GM12892 (cell line): ENCODE results near the gene PCGF3.

Source experiments
- DNase-seq: peaks from one replicate; pipeline ENCODE4 v3.0.0; 2011; ENCODE audit not compliant: insufficient read length
- FAIRE-seq: peaks from 2 replicates; lab custom pipeline; 2011; peaks lifted over from hg19 to GRCh38; lab: Jason Lieb, UNC
- POLR2A ChIP-seq: IDR thresholded peaks from 2 replicates; pipeline ENCODE4 v1.6.1; 2011; ENCODE audit warnings: low read depth, low read length, control low read depth
- POLR2AphosphoS5 ChIP-seq: IDR thresholded peaks from 2 replicates; pipeline ENCODE4 v1.6.1; 2011; ENCODE audit warnings: low read depth, low read length, control low read depth
- TAF1 ChIP-seq: IDR thresholded peaks from 2 replicates; pipeline ENCODE4 v1.6.1; 2011; ENCODE audit warnings: low read depth, mild to moderate bottlenecking, control low read depth, low read length, borderline replicate concordance

PCGF3 gene

GRCh38 chr4:679629-680028 is 26.0 kb upstream of the PCGF3 start:
- DNase-seq (no peak), FAIRE-seq (no peak)
- TF ChIP-seq POLR2AphosphoS5: no peak
- TF ChIP-seq TAF1: no peak
- no peak for TF ChIP-seq POLR2A

GRCh38 chr4:680091-680490 is 25.5 kb upstream of the PCGF3 start:
- TF ChIP-seq POLR2A (no peak), TAF1 (no peak), POLR2AphosphoS5 (no peak)
- DNase-seq: no peak
- no peak for FAIRE-seq

DNA sequence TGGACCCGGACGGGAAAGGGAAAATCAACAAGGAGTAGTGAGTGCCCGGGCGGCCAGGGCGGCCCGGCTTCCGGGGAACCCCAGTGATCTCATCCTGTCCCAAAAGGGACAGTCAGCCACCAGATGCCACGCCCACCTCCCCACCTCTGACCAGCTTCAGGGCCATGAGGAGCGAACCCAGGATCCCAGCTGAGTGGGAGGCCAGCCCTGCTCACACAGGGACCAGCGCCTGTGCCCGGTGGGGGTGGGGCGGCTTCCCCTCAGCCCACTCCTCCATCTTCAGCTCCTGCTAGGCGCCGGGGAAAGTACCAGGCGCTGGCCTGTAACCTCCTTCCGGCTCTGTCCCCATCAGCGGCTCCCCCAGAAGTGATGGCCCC is 25.1 kb upstream of the PCGF3 start:
- TF ChIP-seq POLR2AphosphoS5 (no peak), TAF1 (no peak), POLR2A (no peak)
- DNase-seq (no peak), FAIRE-seq (no peak)

DNA sequence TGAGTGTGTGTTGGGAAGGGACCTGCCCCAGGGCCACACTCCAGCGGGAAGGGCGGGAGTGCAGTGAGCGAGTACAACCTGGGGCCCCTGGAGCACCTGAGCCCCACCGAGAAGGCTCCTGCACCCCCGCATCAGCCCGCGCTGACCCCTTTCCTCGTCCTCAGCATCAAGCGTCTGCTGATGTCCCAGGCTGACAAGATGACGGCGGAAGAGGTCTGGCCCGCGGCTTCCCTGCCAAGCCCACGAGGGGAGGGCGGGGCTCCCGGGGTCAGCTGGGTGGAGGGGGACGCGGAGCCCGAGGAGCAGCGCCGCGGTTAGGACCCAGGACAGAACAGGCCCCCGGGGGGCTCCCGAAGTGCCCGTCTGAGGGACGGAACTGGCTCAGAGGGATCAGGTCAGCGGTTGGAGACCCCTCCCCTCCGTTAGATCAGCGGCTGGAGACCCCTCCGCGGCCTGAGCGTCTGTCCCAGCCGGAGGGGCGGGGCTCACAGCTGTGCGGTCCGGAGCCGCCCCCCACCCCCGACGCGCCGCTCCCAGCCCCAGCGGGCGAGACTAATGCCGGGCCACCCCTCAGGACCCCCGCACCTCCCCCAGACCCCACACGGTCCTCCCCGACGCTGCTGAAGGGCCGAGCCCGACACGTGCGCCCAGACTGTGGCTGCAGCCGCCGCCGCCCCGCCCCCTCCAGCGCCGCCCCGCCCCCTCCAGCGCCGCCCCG is 24.5 kb upstream of the PCGF3 start:
- FAIRE-seq (no peak), DNase-seq (peak; percentile 78)
- no peak for TF ChIP-seq TAF1
- no peak for TF ChIP-seq POLR2A
- no peak for TF ChIP-seq POLR2AphosphoS5

- FAIRE-seq (no peak), DNase-seq (no peak)
- TF ChIP-seq POLR2AphosphoS5 (no peak), TAF1 (no peak), POLR2A (no peak)
Observed at GRCh38 chr4:681736-682451, 23.7 kb upstream of the PCGF3 start.

GRCh38 chr4:682490-683172 is 23.0 kb upstream of the PCGF3 start:
- FAIRE-seq: no peak
- no peak for DNase-seq
- TF ChIP-seq POLR2A: no peak
- no peak for TF ChIP-seq POLR2AphosphoS5
- no peak for TF ChIP-seq TAF1

GRCh38 chr4:683247-683897 is 22.3 kb upstream of the PCGF3 start:
- TF ChIP-seq TAF1 (no peak), POLR2A (no peak), POLR2AphosphoS5 (no peak)
- FAIRE-seq (no peak), DNase-seq (no peak)

DNA sequence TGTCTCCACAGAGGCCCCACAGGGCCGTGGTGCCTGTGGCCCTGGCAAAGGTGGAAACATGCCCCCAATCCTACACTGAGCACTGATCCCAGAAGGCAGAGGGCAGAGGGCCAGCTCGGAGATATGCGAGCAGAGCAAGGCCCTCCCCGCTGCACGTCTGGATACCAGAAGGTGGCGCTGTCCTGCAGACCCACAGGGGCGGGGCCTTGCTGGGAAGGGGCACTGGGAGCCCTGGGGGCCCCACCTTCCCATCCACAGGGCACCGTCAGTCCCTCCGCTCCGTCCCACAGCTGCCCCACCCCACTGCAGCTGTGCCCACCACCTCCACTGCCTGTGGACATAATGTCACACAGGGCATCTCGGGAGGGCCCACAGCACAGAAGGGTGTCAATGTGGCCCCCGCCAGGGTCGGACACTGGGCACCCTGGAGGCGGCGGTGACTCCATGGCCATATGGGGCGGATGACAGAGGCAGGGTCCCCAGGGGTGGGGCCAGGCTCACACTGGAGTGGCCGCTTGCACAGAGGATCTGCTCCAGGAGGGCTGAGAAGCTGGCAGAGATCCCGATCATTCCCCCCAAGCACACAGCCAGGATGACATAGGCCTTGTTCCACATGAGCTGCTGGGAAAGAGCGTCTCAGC is 21.5 kb upstream of the PCGF3 start:
- FAIRE-seq (no peak), DNase-seq (no peak)
- TF ChIP-seq POLR2A: no peak
- TF ChIP-seq TAF1: no peak
- TF ChIP-seq POLR2AphosphoS5: no peak

DNA sequence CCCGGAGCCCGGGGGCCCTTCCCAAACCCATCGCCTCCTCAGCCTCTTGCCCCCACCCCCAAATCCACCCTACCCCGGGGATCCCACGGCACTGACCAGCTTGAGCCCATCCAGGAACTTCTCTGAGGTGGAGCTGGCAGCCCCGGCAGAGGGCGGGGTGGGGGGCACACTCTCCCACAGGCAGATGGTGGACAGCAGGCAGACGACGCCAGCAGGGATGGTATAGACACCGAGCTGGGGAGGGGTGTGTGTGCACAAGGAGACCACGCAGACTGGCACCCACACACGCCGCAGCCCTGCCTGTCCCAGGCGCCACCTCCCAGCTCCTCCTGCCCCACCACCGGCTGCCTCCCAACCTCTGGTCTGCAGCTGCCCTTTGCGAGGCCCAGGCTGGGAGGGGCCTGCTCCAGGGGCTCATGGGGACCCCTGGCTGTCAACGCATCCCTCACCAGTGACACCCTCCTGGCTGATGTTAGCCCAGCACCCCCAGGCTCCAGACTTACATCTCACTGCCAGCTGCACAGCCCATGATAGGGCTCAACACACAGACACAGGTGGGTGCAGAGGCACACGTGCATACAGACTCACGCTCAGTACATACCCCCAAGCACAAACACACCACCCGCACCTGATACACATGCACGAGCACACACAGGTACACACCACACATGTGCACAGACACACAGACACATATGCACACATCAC is 20.9 kb upstream of the PCGF3 start:
- TF ChIP-seq POLR2A (no peak), TAF1 (no peak), POLR2AphosphoS5 (no peak)
- no peak for FAIRE-seq
- no peak for DNase-seq

- no peak for FAIRE-seq
- no peak for DNase-seq
Observed at GRCh38 chr4:685679-686412, 19.8 kb upstream of the PCGF3 start.

More at GRCh38 chr4:685679-686412, 19.8 kb upstream of the PCGF3 start:
- TF ChIP-seq TAF1 (no peak), POLR2AphosphoS5 (no peak), POLR2A (no peak)
